Lung (tissue), 12 donors: ENCODE data around the gene BEST2. TPM values are rescaled to one million over a fixed set of nuclear protein-coding genes. Genes with fewer than 3 reads are reported as not detected.
A peak's percentile ranks its signal among the peaks of the same experiment; 100 is the strongest.

ENCODE experiments used
- ATAC-seq: fragments of 200-7000 bp; cut with Tn5 transposase; one replicate; pipeline ENCODE4 v1.9.1; 2020; ENCODE audit warnings: moderate number of reproducible peaks; ENCODE audit not compliant: insufficient read depth, low FRiP score
- DNase-seq, 3 donors: peaks; one replicate each; pipeline ENCODE4 v3.0.0-alpha.2; 2013 to 2017
- H3K27ac ChIP-seq, 2 donors: one replicate each; pipeline ENCODE4 v1.5.1; 2013; ENCODE audit warnings: mild to moderate bottlenecking in 2 of 2, moderate library complexity in 2 of 2, control low read depth in 1 of 2, inconsistent platforms in 1 of 2, low read depth in 1 of 2, low read length in 1 of 2
- H3K27me3 ChIP-seq, 3 donors: one replicate each; pipeline ENCODE4 v1.5.1; 2013; ENCODE audit warnings: low read length in 2 of 3; ENCODE audit not compliant: control insufficient read depth in 3 of 3, insufficient read depth in 3 of 3
- H3K36me3 ChIP-seq, 4 donors: one replicate each; pipeline ENCODE4 v1.5.1; 2013; ENCODE audit warnings: low read length in 4 of 4, mild to moderate bottlenecking in 1 of 4, moderate library complexity in 1 of 4; ENCODE audit not compliant: control insufficient read depth in 4 of 4, insufficient read depth in 4 of 4
- H3K4me1 ChIP-seq, 5 donors: one replicate each; pipeline ENCODE4 v1.5.1; 2013; ENCODE audit warnings: low read length in 5 of 5, mild to moderate bottlenecking in 2 of 5, moderate library complexity in 1 of 5; ENCODE audit not compliant: control insufficient read depth in 5 of 5, insufficient read depth in 5 of 5
- H3K4me3 ChIP-seq: one replicate; pipeline ENCODE4 v1.5.1; 2013; ENCODE audit warnings: mild to moderate bottlenecking, control low read depth, moderate library complexity
- H3K9ac ChIP-seq, 2 donors: one replicate each; pipeline ENCODE4 v1.5.1; 2013; ENCODE audit warnings: low read length in 2 of 2, control low read depth in 1 of 2; ENCODE audit not compliant: insufficient read depth in 1 of 2
- H3K9me3 ChIP-seq, 4 donors: one replicate each; pipeline ENCODE4 v1.5.1; 2013; ENCODE audit warnings: low read length in 3 of 4, mild to moderate bottlenecking in 1 of 4, moderate library complexity in 1 of 4; ENCODE audit not compliant: control insufficient read depth in 4 of 4, insufficient read depth in 3 of 4
- CTCF ChIP-seq: IDR thresholded peaks from 2 replicates; pipeline ENCODE4 v1.5.1; 2012; ENCODE audit warnings: mild to moderate bottlenecking; ENCODE audit errors: control extremely low read depth, extremely low read depth
- WGBS, 2 donors: extraction: QIAGEN DNeasy Blood & Tissue Kit; methylation state at CpG; one replicate each; pipeline ENCODE4 v1.1.7; 2013; 5-methylcytosine and 5-hydroxymethylcytosine counted together
- polyA plus RNA-seq, 2 donors: library from polyadenylated mRNA; stranded (reverse); fragments of 200-250 nt; gene quantifications; one replicate each; pipeline ENCODE4 v1.2.1, GENCODE V29; 2013
- total RNA-seq, 2 donors: library from RNA; depleted of rRNA in 1 of 2; stranded (reverse); fragments of >200 nt in 1 of 2; gene quantifications; one replicate each; pipeline ENCODE4 v1.2.1, GENCODE V29; 2014 to 2021
- donor health status: control.
- donor health status: control.
- donor health status: Bipolar disorder and iron deficiency.
- donor health status: healthy.
- donor health status: DM: yes; HTN: yes; CAD: no.

BEST2 gene
- total and polyA plus RNA-seq, 4 donors, result 0.02 TPM; not detected in 3

DNA sequence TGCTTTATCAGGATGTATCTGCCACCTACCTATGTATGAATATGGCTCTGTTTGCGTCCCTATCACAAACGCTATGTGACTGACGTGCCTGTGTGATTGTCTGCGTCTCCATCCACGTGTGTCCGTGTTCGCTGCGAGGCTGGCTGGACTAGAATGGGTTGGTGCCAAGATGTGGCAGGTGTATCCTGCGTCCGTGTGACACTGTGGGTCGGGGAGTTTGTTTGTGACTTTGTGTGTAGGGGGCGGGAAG, 30.5 kb downstream of the BEST2 start:
- peak in 1 of 3 donors; percentile 62 for DNase-seq
- Histone ChIP-seq H3K36me3 (no peaks in the 10 kb centered on the region), H3K4me1 (peaks cover 0 to 79% (median 42%) of the 10 kb centered on the region in 5 donors), H3K27me3 (no peaks in the 10 kb centered on the region), H3K9me3 (no peaks in the 10 kb centered on the region), H3K4me3 (peak overlapping the region; percentile 40), H3K9ac (peak overlapping the region; percentile 39 to 94), H3K27ac (peak overlapping the region; percentile 86 to 87)
- 0 to 2% methylated on average over 12 of the region's 12 CpGs for WGBS, 2 donors
- no peak for ATAC-seq
- TF ChIP-seq CTCF, result no peak

GRCh38 chr19:12782424-12783290, 31.1 kb downstream of the BEST2 start:
- peak overlapping the region; percentile 86 to 87 for H3K27ac ChIP-seq
- H3K9me3 ChIP-seq, result no peaks in the 10 kb centered on the region
- ATAC-seq (peak; percentile 58), DNase-seq (peak; percentile 90 to 93 (median 92))
- H3K27me3 ChIP-seq, result no peaks in the 10 kb centered on the region
- no peaks in the 10 kb centered on the region for H3K36me3 ChIP-seq
- H3K4me1 ChIP-seq, result peaks cover 0 to 79% (median 42%) of the 10 kb centered on the region in 5 donors
- peak overlapping the region; percentile 40 for H3K4me3 ChIP-seq
- H3K9ac ChIP-seq, result peak overlapping the region; percentile 39 to 94
- no peak for TF ChIP-seq CTCF
- 0 to 1% methylated on average over 64 to 88 of the region's 88 CpGs for WGBS, 2 donors

- Histone ChIP-seq H3K4me1 (peaks cover 0 to 79% (median 44%) of the 10 kb centered on the region in 5 donors), H3K4me3 (no peak overlapping the region), H3K36me3 (no peaks in the 10 kb centered on the region), H3K27ac (peak overlapping the region; percentile 86 to 87), H3K9me3 (no peaks in the 10 kb centered on the region), H3K9ac (no peak overlapping the region), H3K27me3 (no peaks in the 10 kb centered on the region)
- ATAC-seq (no peak), DNase-seq (peak; percentile 33 to 63 (median 39))
- WGBS, 2 donors, result 6 to 12% methylated on average over 16 of the region's 16 CpGs
- no peak for TF ChIP-seq CTCF
Measured at GRCh38 chr19:12783291-12783848, 31.8 kb downstream of the BEST2 start.
